Measurements from ENCODE around the gene TEX28. TPM values are rescaled to one million over a fixed set of nuclear protein-coding genes. Genes with fewer than 3 reads are reported as not detected.

Gene TEX28
- total RNA-seq, 1 donor from 2014 or later, result not detected

DNA sequence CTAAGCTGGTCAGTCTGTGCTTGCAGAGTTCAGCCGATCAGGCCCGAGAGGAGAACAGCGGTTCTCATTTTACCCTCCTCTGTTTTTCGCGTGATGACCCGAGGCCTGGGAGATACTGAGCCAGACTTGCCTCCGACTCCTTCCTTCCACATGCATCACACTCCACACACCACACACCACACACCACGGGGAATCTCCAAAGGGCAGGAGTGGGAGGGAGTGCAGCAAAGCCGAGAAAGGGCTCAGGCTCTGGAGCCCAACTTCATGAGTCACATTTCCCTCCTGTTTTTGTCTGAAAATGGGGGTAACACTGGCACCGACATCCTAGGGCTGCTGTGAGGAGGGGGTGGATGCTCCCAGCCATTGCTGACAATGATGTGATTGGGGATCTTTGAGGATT, 39.6 kb upstream of the TEX28 start:
- Histone ChIP-seq H2AFZ (replicated peaks) (no peak overlapping the region), H3K9me3 (ENCODE audit: low read depth) (no peaks in the 10 kb centered on the region), H3K9ac (no peak overlapping the region), H3K36me3 (no peaks in the 10 kb centered on the region), H3K4me2 (no peak overlapping the region), H3K79me2 (ENCODE audit: low read depth) (no peaks in the 10 kb centered on the region), H4K20me1 (ENCODE audit: low read depth) (no peaks in the 10 kb centered on the region), H3K4me1 (peaks cover under 1% of the 10 kb centered on the region), H3K27ac (no peak overlapping the region), H3K27me3 (no peaks in the 10 kb centered on the region), H3F3A (ENCODE audit: low read depth) (no peaks in the 10 kb centered on the region), H3K4me3 (no peak overlapping the region)
- H3K4me3 Mint-ChIP-seq, result peak overlapping the region; percentile 55
- peaks cover 11% of the 10 kb centered on the region for H3K27me3 Mint-ChIP-seq (ENCODE audit: insufficient read depth, low read depth)
- TF ChIP-seq, protein P1, sequence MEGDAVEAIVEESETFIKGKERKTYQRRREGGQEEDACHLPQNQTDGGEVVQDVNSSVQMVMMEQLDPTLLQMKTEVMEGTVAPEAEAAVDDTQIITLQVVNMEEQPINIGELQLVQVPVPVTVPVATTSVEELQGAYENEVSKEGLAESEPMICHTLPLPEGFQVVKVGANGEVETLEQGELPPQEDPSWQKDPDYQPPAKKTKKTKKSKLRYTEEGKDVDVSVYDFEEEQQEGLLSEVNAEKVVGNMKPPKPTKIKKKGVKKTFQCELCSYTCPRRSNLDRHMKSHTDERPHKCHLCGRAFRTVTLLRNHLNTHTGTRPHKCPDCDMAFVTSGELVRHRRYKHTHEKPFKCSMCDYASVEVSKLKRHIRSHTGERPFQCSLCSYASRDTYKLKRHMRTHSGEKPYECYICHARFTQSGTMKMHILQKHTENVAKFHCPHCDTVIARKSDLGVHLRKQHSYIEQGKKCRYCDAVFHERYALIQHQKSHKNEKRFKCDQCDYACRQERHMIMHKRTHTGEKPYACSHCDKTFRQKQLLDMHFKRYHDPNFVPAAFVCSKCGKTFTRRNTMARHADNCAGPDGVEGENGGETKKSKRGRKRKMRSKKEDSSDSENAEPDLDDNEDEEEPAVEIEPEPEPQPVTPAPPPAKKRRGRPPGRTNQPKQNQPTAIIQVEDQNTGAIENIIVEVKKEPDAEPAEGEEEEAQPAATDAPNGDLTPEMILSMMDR (IDR thresholded peaks at IDR 0.05), result no peak
- TF ChIP-seq EZH2phosphoT487 (IDR thresholded peaks at IDR 0.05), result no peak
- DNase-seq (ENCODE audit: low spot score), result no peak
- peaks cover 14% of the 10 kb centered on the region for H3K9me3 Mint-ChIP-seq
- H3K4me1 Mint-ChIP-seq, result peaks cover 11% of the 10 kb centered on the region
- no peaks in the 10 kb centered on the region for H3K36me3 Mint-ChIP-seq
- H3K27ac Mint-ChIP-seq, result no peak overlapping the region

DNA sequence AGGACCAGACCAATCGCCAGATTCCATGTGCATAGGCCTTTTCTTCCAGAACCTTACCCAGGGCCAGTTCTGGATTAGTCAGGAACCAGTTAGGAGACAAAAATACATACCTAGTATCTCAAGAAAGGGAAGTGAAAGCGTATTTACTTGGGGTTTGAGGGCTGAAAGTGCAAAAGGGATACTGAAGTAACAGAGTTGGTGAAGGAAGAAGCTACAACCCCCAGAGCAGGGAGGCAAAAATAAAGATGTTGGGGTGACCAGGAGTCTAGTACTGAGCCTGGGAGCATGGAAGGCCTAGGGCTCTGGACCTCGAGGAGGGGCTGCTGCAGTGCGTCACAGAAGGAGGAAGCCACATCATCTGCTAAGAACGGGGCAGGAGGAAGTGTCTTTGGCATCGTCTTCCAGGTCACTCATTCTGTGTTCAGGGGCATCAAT, 38.9 kb upstream of the TEX28 start:
- no peak overlapping the region for H3K4me3 ChIP-seq
- no peak overlapping the region for H2AFZ ChIP-seq (replicated peaks)
- peaks cover 6% of the 10 kb centered on the region for H3K4me1 ChIP-seq
- no peaks in the 10 kb centered on the region for H3K36me3 ChIP-seq
- no peak overlapping the region for H3K27ac ChIP-seq
- no peaks in the 10 kb centered on the region for H3K9me3 ChIP-seq (ENCODE audit: low read depth)
- H3F3A ChIP-seq (ENCODE audit: low read depth), result peaks cover 3% of the 10 kb centered on the region
- Mint-ChIP-seq H3K27me3 (ENCODE audit: insufficient read depth, low read depth) (peaks cover 11% of the 10 kb centered on the region), H3K27ac (no peak overlapping the region), H3K4me1 (peaks cover 18% of the 10 kb centered on the region), H3K36me3 (no peaks in the 10 kb centered on the region), H3K9me3 (peaks cover 14% of the 10 kb centered on the region), H3K4me3 (no peak overlapping the region)
- H3K27me3 ChIP-seq, result no peaks in the 10 kb centered on the region
- TF ChIP-seq EZH2phosphoT487 (IDR thresholded peaks at IDR 0.05), result no peak
- TF ChIP-seq, protein P1 (IDR thresholded peaks at IDR 0.05), result no peak
- no peak for TF ChIP-seq EZH2 (IDR thresholded peaks at IDR 0.05)
- H3K9ac ChIP-seq, result no peak overlapping the region
- no peaks in the 10 kb centered on the region for H4K20me1 ChIP-seq (ENCODE audit: low read depth)
- no peak for DNase-seq (ENCODE audit: low spot score)
- H3K79me2 ChIP-seq (ENCODE audit: low read depth), result no peaks in the 10 kb centered on the region
- no peak overlapping the region for H3K4me2 ChIP-seq

DNA sequence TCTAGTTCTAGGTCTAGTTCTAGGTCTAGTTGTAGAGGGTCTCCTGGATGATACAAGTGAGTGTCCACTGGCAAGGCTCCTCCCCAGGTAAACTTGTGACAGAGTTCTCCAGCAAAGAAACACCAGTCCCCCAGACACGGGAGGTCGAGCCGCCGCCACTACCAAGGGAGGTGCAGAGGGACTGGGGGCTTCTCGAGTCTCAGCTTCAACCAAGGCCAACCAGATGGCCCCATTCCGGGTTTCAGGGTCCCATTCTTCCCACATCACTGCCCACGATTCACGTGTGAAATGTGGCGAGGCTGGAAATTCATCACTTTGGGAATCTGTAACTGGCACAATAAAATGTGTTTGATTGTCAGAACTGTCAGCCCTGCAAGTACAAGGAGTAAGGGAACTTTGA, 38.2 kb upstream of the TEX28 start:
- TF ChIP-seq EZH2 (IDR thresholded peaks at IDR 0.05) (no peak), EZH2phosphoT487 (IDR thresholded peaks at IDR 0.05) (no peak)
- TF ChIP-seq, protein P1 (IDR thresholded peaks at IDR 0.05), result no peak
- DNase-seq (ENCODE audit: low spot score), result no peak
- no peak overlapping the region for H3K27ac Mint-ChIP-seq
- Histone ChIP-seq H2AFZ (replicated peaks) (no peak overlapping the region), H3K4me3 (no peak overlapping the region), H3K9ac (no peak overlapping the region), H3K27me3 (no peaks in the 10 kb centered on the region), H3K4me1 (peaks cover 8% of the 10 kb centered on the region), H3K9me3 (ENCODE audit: low read depth) (no peaks in the 10 kb centered on the region), H4K20me1 (ENCODE audit: low read depth) (no peaks in the 10 kb centered on the region), H3K4me2 (no peak overlapping the region), H3K79me2 (ENCODE audit: low read depth) (no peaks in the 10 kb centered on the region), H3K27ac (no peak overlapping the region), H3F3A (ENCODE audit: low read depth) (peaks cover 3% of the 10 kb centered on the region), H3K36me3 (no peaks in the 10 kb centered on the region)
- peaks cover 21% of the 10 kb centered on the region for H3K4me1 Mint-ChIP-seq
- peaks cover 11% of the 10 kb centered on the region for H3K27me3 Mint-ChIP-seq (ENCODE audit: insufficient read depth, low read depth)
- no peaks in the 10 kb centered on the region for H3K36me3 Mint-ChIP-seq
- peaks cover 14% of the 10 kb centered on the region for H3K9me3 Mint-ChIP-seq
- no peak overlapping the region for H3K4me3 Mint-ChIP-seq
